CD4-positive, alpha-beta T cell treated with Interleukin-1 beta for 1 hour (primary cell): Measurements from ENCODE around the gene ITGA2B.

Source experiments
- DNase-seq, 2 donors: peaks; one replicate each; pipeline ENCODE4 v3.0.0-alpha.2; 2020 to 2022

Gene ITGA2B

GRCh38 chr17:44390250-44390870 is 911 bp upstream of the ITGA2B start:
- DNase-seq, result no peak

GRCh38 chr17:44389723-44390202 is 314 bp upstream of the ITGA2B start:
- DNase-seq, result peak in 1 of 2 donors; percentile 13

GRCh38 chr17:44387804-44388203 is 1.6 kb downstream of the ITGA2B start:
- no peak for DNase-seq

GRCh38 chr17:44386182-44386525 is 3.3 kb downstream of the ITGA2B start:
- no peak for DNase-seq

- peak; percentile 86 to 87 for DNase-seq
Measured at GRCh38 chr17:44385287-44386181, 3.9 kb downstream of the ITGA2B start.

GRCh38 chr17:44384823-44385286 is 4.6 kb downstream of the ITGA2B start:
- peak in 1 of 2 donors; percentile 6 for DNase-seq

- DNase-seq, result no peak
Measured at GRCh38 chr17:44384281-44384822, 5.1 kb downstream of the ITGA2B start.

GRCh38 chr17:44383861-44384260 is 5.6 kb downstream of the ITGA2B start:
- DNase-seq, result no peak

- no peak for DNase-seq
Measured at GRCh38 chr17:44383363-44383762, 6.1 kb downstream of the ITGA2B start.

- DNase-seq, result no peak
Measured at GRCh38 chr17:44382917-44383316, 6.5 kb downstream of the ITGA2B start.

- DNase-seq, result no peak
Measured at GRCh38 chr17:44381810-44382305, 7.6 kb downstream of the ITGA2B start.

GRCh38 chr17:44380767-44381166 is 8.7 kb downstream of the ITGA2B start:
- DNase-seq, result no peak

- no peak for DNase-seq
Measured at GRCh38 chr17:44379887-44380286, 9.6 kb downstream of the ITGA2B start.

GRCh38 chr17:44378171-44378705 is 11.2 kb downstream of the ITGA2B start:
- DNase-seq, result no peak

- DNase-seq, result no peak
Measured at GRCh38 chr17:44376779-44377178, 12.7 kb downstream of the ITGA2B start.

GRCh38 chr17:44376124-44376523 is 13.3 kb downstream of the ITGA2B start:
- no peak for DNase-seq

- DNase-seq, result no peak
Measured at GRCh38 chr17:44375196-44376017, 14.0 kb downstream of the ITGA2B start.

- DNase-seq, result no peak
Measured at GRCh38 chr17:44374306-44375195, 14.9 kb downstream of the ITGA2B start.

- DNase-seq, result no peak
Measured at GRCh38 chr17:44372036-44372435, 17.4 kb downstream of the ITGA2B start.

GRCh38 chr17:44369414-44370023 is 19.9 kb downstream of the ITGA2B start:
- DNase-seq, result peak in 1 of 2 donors; percentile 28
